ENCODE data around the gene P2RX5.

Gene P2RX5, protein sequence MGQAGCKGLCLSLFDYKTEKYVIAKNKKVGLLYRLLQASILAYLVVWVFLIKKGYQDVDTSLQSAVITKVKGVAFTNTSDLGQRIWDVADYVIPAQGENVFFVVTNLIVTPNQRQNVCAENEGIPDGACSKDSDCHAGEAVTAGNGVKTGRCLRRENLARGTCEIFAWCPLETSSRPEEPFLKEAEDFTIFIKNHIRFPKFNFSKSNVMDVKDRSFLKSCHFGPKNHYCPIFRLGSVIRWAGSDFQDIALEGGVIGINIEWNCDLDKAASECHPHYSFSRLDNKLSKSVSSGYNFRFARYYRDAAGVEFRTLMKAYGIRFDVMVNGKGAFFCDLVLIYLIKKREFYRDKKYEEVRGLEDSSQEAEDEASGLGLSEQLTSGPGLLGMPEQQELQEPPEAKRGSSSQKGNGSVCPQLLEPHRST

DNA sequence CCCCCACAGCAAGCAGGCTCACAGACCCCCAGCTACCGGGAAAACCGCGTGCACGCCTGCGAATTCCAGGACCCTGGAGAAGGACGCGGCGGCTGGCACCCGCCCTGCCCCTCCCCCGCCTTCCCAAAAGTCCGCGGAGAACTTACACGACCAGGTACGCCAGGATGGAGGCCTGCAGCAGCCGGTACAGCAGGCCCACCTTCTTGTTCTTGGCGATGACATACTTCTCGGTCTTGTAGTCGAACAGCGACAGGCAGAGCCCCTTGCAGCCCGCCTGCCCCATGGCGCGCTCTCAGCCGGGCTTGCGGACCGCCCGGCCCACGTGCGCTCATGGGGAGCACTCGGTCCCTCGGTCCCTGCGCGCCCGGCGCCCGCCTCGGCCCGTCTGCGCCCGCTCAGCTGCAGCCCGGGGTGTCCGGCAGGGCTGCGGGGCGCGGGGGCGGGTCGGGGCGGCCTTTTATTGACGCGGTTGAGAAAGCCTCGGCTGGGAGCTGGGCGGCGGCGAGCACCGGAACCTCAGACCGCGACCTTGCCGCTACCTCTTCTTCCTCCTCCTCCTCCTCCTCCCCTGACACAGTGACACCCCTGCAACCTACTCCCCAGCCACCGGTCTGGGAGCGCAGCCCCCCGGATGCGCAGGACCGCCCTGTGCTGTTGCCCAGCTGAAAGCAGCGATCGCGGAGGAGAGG, at the start of gene P2RX5:
Gene P2RX5 (minus strand): TSS at position 433 of the 689 bp plus-strand sequence. CDS start 150 bp downstream, at position 283.
- CTCF ChIA-PET: no interaction called here
- TF ChIP-seq ZNF384 (IDR thresholded peaks at IDR 0.05) (no peak), FOXA1 (IDR thresholded peaks at IDR 0.05) (no peak), SP1 (IDR thresholded peaks at IDR 0.05) (no peak), CTBP1 (IDR thresholded peaks at IDR 0.05; ENCODE audit: borderline replicate concordance) (no peak), FOXK2 (IDR thresholded peaks at IDR 0.05) (no peak), ELF4 (IDR thresholded peaks at IDR 0.05) (no peak), FOXM1 (IDR thresholded peaks at IDR 0.05; ENCODE audit: borderline replicate concordance) (no peak), HDGF (IDR thresholded peaks at IDR 0.05; ENCODE audit: borderline replicate concordance) (no peak), PKNOX1 (IDR thresholded peaks at IDR 0.05) (no peak), BHLHE40 (IDR thresholded peaks at IDR 0.05; ENCODE audit: borderline replicate concordance) (no peak), TARDBP (IDR thresholded peaks at IDR 0.05) (no peak)
- no peak for DNase-seq (ENCODE audit: extremely low spot score)
- POLR2A ChIA-PET: no interaction called here

GRCh38 chr17:3745071-3745470, 49.1 kb upstream of the P2RX5 start:
- TF ChIP-seq NFRKB (IDR thresholded peaks at IDR 0.05): no peak
- no peak for TF ChIP-seq FOXA1 (IDR thresholded peaks at IDR 0.05)
- TF ChIP-seq FOXM1 (IDR thresholded peaks at IDR 0.05; ENCODE audit: borderline replicate concordance): no peak
- no peak for TF ChIP-seq L3MBTL2 (conservative IDR thresholded peaks at IDR 0.05)
- TF ChIP-seq SUZ12 (IDR thresholded peaks at IDR 0.05): no peak
- no peak for TF ChIP-seq HDGF (IDR thresholded peaks at IDR 0.05; ENCODE audit: borderline replicate concordance)
- no peak for TF ChIP-seq ELF4 (IDR thresholded peaks at IDR 0.05)
- no peak for TF ChIP-seq ZNF384 (IDR thresholded peaks at IDR 0.05)
- no peak for TF ChIP-seq ARNT (IDR thresholded peaks at IDR 0.05)
- TF ChIP-seq PKNOX1 (IDR thresholded peaks at IDR 0.05): no peak
- TF ChIP-seq FOXK2 (IDR thresholded peaks at IDR 0.05): no peak
- TF ChIP-seq CTBP1 (IDR thresholded peaks at IDR 0.05; ENCODE audit: borderline replicate concordance): no peak
- TF ChIP-seq BHLHE40 (IDR thresholded peaks at IDR 0.05; ENCODE audit: borderline replicate concordance): no peak
- TF ChIP-seq TARDBP (IDR thresholded peaks at IDR 0.05): no peak
- TF ChIP-seq LEF1 (IDR thresholded peaks at IDR 0.05; ENCODE audit: borderline replicate concordance): no peak
- TF ChIP-seq SP1 (IDR thresholded peaks at IDR 0.05): no peak
- POLR2A ChIA-PET: no interaction called here
- CTCF ChIA-PET: no interaction called here
- no peak for DNase-seq (ENCODE audit: extremely low spot score)

DNA sequence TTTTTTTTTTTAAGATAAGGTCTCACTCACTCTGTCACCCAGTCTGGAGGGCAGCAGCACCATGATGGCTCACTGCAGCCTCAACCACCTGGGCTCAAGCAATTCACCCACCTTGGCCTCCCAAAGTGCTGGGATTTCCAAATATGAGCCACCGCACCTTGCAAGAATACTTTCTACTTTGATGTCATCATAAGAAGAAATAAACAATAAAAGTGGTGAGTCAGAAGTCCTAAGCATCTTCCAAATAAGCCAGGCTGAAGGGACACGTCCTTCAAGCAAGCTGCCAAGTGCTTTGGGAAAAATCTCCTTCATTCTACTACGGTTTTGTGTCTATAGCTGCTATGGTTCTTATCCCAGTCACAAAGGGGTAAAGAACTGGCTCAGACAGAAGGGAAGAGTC, 48.1 kb upstream of the P2RX5 start:
- no peak for DNase-seq (ENCODE audit: extremely low spot score)
- ChIA-PET CTCF (no interaction called here), POLR2A (no interaction called here)
- no peak for TF ChIP-seq NFRKB (IDR thresholded peaks at IDR 0.05)
- no peak for TF ChIP-seq FOXM1 (IDR thresholded peaks at IDR 0.05; ENCODE audit: borderline replicate concordance)
- no peak for TF ChIP-seq HDGF (IDR thresholded peaks at IDR 0.05; ENCODE audit: borderline replicate concordance)
- no peak for TF ChIP-seq FOXK2 (IDR thresholded peaks at IDR 0.05)
- TF ChIP-seq TARDBP (IDR thresholded peaks at IDR 0.05): no peak
- TF ChIP-seq LEF1 (IDR thresholded peaks at IDR 0.05; ENCODE audit: borderline replicate concordance): no peak
- no peak for TF ChIP-seq FOXA1 (IDR thresholded peaks at IDR 0.05)
- no peak for TF ChIP-seq SUZ12 (IDR thresholded peaks at IDR 0.05)
- TF ChIP-seq L3MBTL2 (conservative IDR thresholded peaks at IDR 0.05): no peak
- TF ChIP-seq ELF4 (IDR thresholded peaks at IDR 0.05): no peak
- no peak for TF ChIP-seq ZNF384 (IDR thresholded peaks at IDR 0.05)
- TF ChIP-seq SP1 (IDR thresholded peaks at IDR 0.05): no peak
- no peak for TF ChIP-seq BHLHE40 (IDR thresholded peaks at IDR 0.05; ENCODE audit: borderline replicate concordance)
- no peak for TF ChIP-seq CTBP1 (IDR thresholded peaks at IDR 0.05; ENCODE audit: borderline replicate concordance)
- no peak for TF ChIP-seq PKNOX1 (IDR thresholded peaks at IDR 0.05)

DNA sequence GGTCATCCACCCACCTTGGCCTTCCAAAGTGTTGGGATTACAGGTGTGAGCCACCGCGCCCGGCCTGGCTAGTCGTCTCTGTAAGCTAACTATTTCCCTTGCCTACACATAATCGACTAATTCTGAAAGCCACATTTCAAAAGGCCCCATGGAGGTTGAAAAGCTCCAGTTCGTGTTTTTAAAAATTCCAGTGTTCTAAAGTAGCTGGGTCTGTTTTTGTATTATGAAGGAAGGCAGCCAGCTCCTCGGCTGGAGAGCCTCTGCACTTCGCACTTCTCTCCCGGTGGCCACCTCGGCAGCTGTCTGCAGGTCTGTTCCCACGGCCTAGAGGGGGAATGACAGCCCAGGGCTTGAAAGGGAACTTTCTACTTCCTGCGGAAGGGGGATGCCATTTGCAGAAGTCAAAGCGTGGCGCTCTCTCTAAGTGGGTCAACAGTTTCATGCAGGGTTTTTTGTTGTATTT, 44.7 kb upstream of the P2RX5 start:
- no peak for DNase-seq (ENCODE audit: extremely low spot score)
- ChIA-PET POLR2A (interaction anchor here (1.1 kb wide), 1 partner anchor 17 kb away, joined by 3 read pairs; the partner anchor contains the start of gene HASPIN), CTCF (interaction anchor here (0.6 to 0.7 kb wide), 2 partner anchors 120 to 900 kb away, joined by 3 to 8 read pairs; no protein-coding TSS in a partner anchor)
- TF ChIP-seq BHLHE40 (IDR thresholded peaks at IDR 0.05; ENCODE audit: borderline replicate concordance) (no peak), PKNOX1 (IDR thresholded peaks at IDR 0.05) (no peak), FOXM1 (IDR thresholded peaks at IDR 0.05; ENCODE audit: borderline replicate concordance) (no peak), FOXK2 (IDR thresholded peaks at IDR 0.05) (no peak), SP1 (IDR thresholded peaks at IDR 0.05) (no peak), ARNT (IDR thresholded peaks at IDR 0.05) (no peak), FOXA1 (IDR thresholded peaks at IDR 0.05) (no peak), ZNF384 (IDR thresholded peaks at IDR 0.05) (no peak), NFRKB (IDR thresholded peaks at IDR 0.05) (no peak)

Data from HEK293T (cell line).